Measurements from ENCODE around the gene ZBTB32.

GRCh38 chr19:35743640-35744429 is 39.5 kb downstream of the ZBTB32 start:
- TF ChIP-seq POLR2A (IDR thresholded peaks at IDR 0.05; ENCODE audit: low read length) (no peak), GATA1 (IDR thresholded peaks at IDR 0.05; ENCODE audit: low read depth, low read length) (no peak)
